HUES6 (cell line): ENCODE data around the gene SDHAF1.
"Not testable (repeated sequence)": the region's sequence is repeated elsewhere in the genome, so short reads cannot be mapped to it uniquely, and the experiment has no call there.

ENCODE experiments used
- H3K27ac ChIP-seq: 2 replicates; pipeline ENCODE4 v1.7.0; 2013; ENCODE audit warnings: low read depth, mild to moderate bottlenecking, low read length, inconsistent platforms
- H3K27me3 ChIP-seq: 2 replicates; pipeline ENCODE4 v1.6.1; 2013; ENCODE audit warnings: low read length; ENCODE audit not compliant: control insufficient read depth, insufficient read depth
- H3K36me3 ChIP-seq: 2 replicates; pipeline ENCODE4 v1.6.1; 2013; ENCODE audit warnings: low read length; ENCODE audit not compliant: control insufficient read depth, insufficient read depth
- H3K4me1 ChIP-seq: 2 replicates; pipeline ENCODE4 v1.6.1; 2013; ENCODE audit warnings: low read length; ENCODE audit not compliant: control insufficient read depth, insufficient read depth
- H3K4me3 ChIP-seq: 2 replicates; pipeline ENCODE4 v1.5.1; 2013; ENCODE audit warnings: low read depth, low read length
- H3K9ac ChIP-seq: one replicate; pipeline ENCODE4 v1.6.1; 2013; ENCODE audit warnings: mild to moderate bottlenecking, low read length
- H3K9me3 ChIP-seq: 2 replicates; pipeline ENCODE4 v1.6.1; 2013; ENCODE audit warnings: low read depth, low read length; ENCODE audit not compliant: control insufficient read depth, insufficient read depth

Gene SDHAF1

GRCh38 chr19:35966771-35967170, 28.2 kb upstream of the SDHAF1 start:
- H3K27ac ChIP-seq = no peak overlapping the region
- H3K4me1 ChIP-seq = no peaks in the 10 kb centered on the region
- H3K36me3 ChIP-seq = no peaks in the 10 kb centered on the region
- no peak overlapping the region for H3K4me3 ChIP-seq
- H3K9ac ChIP-seq = no peak overlapping the region
- H3K9me3 ChIP-seq = no peaks in the 10 kb centered on the region
- peaks cover 6% of the 10 kb centered on the region; the same call in 1 of the 2 replicates for H3K27me3 ChIP-seq

GRCh38 chr19:35973487-35973886, 21.5 kb upstream of the SDHAF1 start:
- Histone ChIP-seq H3K4me3 (no peak overlapping the region), H3K27me3 (peaks cover 5% of the 10 kb centered on the region; the same call in 1 of the 2 replicates), H3K4me1 (no peaks in the 10 kb centered on the region), H3K27ac (no peak overlapping the region), H3K9me3 (no peaks in the 10 kb centered on the region), H3K9ac (no peak overlapping the region), H3K36me3 (no peaks in the 10 kb centered on the region)

DNA sequence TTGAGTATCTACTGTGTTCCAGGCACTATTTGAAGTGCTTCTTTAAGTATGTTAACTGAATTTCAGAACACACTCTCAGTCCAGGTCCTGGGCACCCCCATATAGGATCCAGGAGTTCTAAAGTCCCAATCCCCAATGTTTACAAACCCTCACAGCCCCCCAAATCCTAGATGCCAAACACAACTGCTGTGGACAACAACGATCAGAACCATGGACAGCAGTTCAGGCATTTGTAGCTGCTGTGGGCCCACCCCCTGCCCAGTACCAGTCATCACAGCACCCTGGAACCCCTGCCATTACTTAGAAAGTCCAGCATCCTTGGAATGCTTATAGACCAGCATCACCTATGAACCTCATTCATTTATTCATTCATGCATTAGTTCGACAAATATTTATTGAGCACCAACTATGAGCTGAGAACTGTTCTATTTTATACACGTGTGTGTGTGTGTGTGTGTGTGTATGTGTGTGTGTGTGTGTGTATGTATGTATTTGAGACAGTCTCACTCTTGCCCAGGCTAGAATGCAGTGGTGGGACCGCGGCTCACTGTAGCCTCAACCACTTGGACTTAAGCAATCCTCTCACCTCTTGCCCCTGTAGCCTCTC, 19.3 kb upstream of the SDHAF1 start:
- Histone ChIP-seq H3K27me3 (peaks cover 13% of the 10 kb centered on the region; the same call in 1 of the 2 replicates), H3K9ac (no peak overlapping the region), H3K27ac (no peak overlapping the region), H3K36me3 (no peaks in the 10 kb centered on the region), H3K9me3 (no peaks in the 10 kb centered on the region), H3K4me1 (no peaks in the 10 kb centered on the region), H3K4me3 (no peak overlapping the region)

DNA sequence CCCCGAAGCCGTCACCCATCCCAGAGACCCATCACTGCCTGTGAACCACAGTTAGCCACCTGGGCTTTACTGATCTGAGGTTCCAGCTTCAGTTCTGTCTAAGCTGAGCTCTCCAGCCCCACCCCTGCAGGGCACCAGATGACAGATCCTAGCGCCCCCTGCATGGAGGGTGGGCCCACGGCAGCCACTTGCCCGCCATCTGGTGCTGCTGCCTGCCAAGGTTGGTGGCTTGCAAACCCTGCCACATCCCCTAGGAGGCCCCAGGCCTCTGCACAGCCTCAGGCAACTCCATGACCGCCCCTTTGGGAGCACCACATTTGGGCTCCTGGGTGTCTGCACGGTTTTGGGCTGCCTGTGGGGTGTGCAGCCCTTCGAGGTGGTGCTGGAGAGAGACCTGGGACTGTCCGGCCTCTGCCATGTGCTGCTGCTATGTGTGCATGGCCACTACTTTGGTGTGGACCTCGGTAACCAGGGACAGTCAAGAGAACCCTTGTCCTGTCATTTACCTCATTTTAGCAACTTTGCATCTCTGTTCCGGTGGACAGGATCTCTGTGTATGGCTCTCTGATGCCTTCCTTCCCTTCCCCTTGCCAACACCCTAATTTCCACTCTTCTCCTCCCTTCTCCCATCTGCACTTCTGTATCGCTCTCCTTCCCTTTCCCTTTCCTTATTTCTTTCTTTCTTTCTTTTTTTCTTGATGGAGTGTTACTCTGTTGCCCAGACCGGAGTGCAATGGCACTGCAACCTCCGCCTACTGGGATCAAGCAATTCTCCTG, 17.4 kb upstream of the SDHAF1 start:
- H3K27ac ChIP-seq = no peak overlapping the region
- H3K4me1 ChIP-seq = no peaks in the 10 kb centered on the region
- no peaks in the 10 kb centered on the region for H3K36me3 ChIP-seq
- H3K27me3 ChIP-seq = peaks cover 30% of the 10 kb centered on the region
- no peak overlapping the region for H3K4me3 ChIP-seq
- no peak overlapping the region for H3K9ac ChIP-seq
- H3K9me3 ChIP-seq = no peaks in the 10 kb centered on the region

DNA sequence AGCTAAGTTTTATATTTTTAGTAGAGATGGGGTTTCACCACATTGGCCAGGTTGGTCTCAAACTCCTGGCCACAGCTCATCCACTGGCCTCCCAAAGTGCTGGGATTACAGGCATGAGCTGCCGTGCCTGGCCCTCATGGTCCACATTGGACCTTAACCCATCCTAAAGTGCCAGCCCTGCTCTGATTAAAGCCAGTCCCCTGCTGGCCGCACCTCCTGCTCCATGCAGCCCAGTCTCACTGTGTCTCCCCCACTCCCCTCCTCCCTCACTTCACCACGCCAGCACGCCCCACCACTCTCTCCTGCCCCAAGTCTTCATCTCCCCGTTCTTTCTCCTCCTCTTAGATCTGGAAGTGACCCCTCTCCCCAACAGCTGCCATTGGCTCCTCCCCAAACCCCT, 16.7 kb upstream of the SDHAF1 start:
- Histone ChIP-seq H3K9ac (no peak overlapping the region), H3K9me3 (no peaks in the 10 kb centered on the region), H3K36me3 (no peaks in the 10 kb centered on the region), H3K4me1 (no peaks in the 10 kb centered on the region), H3K27ac (no peak overlapping the region), H3K27me3 (peaks cover 35% of the 10 kb centered on the region), H3K4me3 (no peak overlapping the region)

GRCh38 chr19:35978832-35979365, 16.1 kb upstream of the SDHAF1 start:
- Histone ChIP-seq H3K9ac (no peak overlapping the region), H3K36me3 (no peaks in the 10 kb centered on the region), H3K9me3 (no peaks in the 10 kb centered on the region), H3K27ac (no peak overlapping the region), H3K27me3 (peaks cover 37% of the 10 kb centered on the region), H3K4me3 (no peak overlapping the region), H3K4me1 (no peaks in the 10 kb centered on the region)

DNA sequence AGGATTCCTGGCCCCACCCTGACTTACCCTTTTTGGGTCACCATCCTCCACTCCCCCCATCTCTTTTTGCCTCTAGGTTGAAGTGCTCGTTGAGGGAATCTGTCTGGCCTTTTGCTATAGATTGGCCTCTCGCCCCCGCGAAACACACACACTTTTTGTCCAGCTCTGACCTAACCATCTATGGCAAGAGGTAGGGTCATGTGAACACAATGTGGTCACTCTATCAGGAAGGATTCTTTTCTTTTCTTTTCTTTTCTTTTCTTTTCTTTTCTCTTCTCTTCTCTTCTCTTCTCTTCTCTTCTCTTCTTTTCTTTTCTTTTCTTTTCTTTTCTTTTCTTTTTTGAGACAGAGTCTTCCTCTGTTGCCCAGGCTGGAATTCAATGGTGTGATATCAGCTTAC, 14.0 kb upstream of the SDHAF1 start:
- H3K27me3 ChIP-seq = peaks cover 58% of the 10 kb centered on the region

DNA sequence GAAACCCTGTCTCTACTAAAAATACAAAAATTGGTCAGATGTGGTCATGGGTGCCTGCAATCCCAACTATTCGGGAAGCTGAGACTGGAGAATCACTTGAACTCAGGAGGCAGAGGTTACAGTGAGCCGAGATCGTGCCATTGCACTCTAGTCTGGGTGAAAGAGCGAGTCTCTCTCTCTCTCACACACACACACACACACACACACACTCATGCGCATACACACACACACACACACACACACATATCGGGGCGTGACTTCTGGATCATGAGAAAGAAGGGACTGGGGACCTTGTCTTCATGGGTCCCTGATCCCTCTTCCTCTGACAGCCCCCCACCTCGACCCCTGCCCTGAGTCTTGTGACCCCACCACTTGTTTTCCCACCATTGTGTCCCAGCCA, 11.8 kb upstream of the SDHAF1 start:
- no peak overlapping the region for H3K27ac ChIP-seq
- no peaks in the 10 kb centered on the region for H3K4me1 ChIP-seq
- H3K36me3 ChIP-seq = no peaks in the 10 kb centered on the region
- H3K4me3 ChIP-seq = no peak overlapping the region
- peaks cover 70% of the 10 kb centered on the region for H3K27me3 ChIP-seq
- H3K9me3 ChIP-seq = no peaks in the 10 kb centered on the region
- H3K9ac ChIP-seq = no peak overlapping the region

More for the DNA sequence above, 14.0 kb upstream of the SDHAF1 start:
- H3K27ac ChIP-seq, H3K9me3 ChIP-seq, H3K4me1 ChIP-seq, H3K36me3 ChIP-seq, H3K9ac ChIP-seq, H3K4me3 ChIP-seq: not testable (repeated sequence)

DNA sequence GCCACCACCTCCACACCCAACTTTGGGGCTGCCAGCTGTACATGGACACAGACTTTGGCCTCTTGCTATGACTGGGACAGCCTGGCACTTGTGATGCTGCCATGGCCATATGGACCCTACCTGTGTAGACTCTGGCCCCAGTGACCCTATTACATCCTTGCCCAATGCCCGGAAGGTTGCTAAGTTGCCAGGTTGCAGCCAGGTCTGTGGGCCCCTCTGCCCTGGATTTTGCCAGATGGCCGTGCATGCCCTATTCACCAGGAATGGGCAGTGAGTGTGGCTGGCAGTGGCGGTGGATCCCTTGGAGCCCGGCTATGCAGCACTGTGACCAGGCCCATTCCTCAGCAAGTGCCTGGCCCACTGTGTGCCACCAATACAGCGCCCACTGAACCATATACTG, 8.9 kb upstream of the SDHAF1 start:
- Histone ChIP-seq H3K9ac (no peak overlapping the region), H3K27me3 (peaks cover 69% of the 10 kb centered on the region), H3K9me3 (peaks cover 5% of the 10 kb centered on the region; the same call in 1 of the 2 replicates), H3K4me1 (no peaks in the 10 kb centered on the region), H3K4me3 (no peak overlapping the region), H3K36me3 (no peaks in the 10 kb centered on the region), H3K27ac (no peak overlapping the region)

DNA sequence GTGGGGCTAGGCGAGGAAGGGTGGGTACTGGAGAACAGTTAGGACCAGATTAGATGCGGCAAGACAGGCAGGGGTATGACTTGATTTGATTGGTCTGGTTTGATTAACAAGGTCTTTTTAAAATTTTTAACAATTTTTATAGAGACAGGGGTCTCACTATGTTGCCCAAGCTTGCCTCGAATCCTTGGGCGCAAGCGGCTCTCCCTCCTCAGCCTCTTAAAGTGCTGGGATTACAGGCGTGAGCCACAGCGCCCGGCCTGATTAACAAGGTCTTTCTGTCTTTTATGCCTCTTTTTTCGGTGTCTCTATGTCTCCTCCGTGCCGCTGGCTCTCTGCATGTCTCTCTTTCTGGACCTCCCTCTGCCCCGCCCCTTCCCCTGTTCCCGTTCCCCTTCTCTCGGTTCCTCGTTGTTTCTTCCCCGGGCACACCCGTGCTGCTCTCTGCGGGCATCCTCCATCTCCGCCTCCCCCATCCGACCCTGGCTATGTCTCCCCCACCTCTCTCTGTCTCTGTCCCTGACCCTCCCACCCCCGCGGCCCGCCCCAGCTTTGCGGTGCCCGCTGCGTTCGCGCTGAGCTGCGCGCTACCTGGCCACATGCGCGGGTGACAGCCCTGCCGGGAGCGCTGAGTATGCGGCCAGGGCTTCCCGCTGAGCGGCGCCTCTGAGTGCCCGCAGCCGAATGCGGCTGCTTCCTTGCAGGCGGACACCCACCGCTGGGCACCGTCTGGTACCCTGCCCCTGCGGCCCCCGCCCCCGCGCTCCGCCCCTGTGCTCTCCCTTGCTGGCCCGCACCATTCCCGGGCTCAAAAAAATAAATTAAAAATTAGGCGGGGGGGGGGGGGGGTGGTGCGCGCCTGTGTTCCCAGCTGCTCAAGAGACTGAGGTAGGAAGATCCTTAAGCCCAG, 8.1 kb upstream of the SDHAF1 start:
- no peaks in the 10 kb centered on the region for H3K4me1 ChIP-seq
- no peak overlapping the region for H3K9ac ChIP-seq
- H3K27ac ChIP-seq = no peak overlapping the region
- no peaks in the 10 kb centered on the region for H3K36me3 ChIP-seq
- H3K9me3 ChIP-seq = peaks cover 5% of the 10 kb centered on the region; the same call in 1 of the 2 replicates
- peaks cover 63% of the 10 kb centered on the region for H3K27me3 ChIP-seq
- peak overlapping the region; percentile 54 for H3K4me3 ChIP-seq
